PC-9 (cell line): Measurements from ENCODE around the gene IER5L.

Experiments
- EZH2 ChIP-seq: fragments of 200-600 bp; sonication (generic); IDR thresholded peaks from 2 replicates; pipeline ENCODE4 v1.8.0; 2017; ENCODE audit warnings: antibody characterized with exemption, low read depth
- TF ChIP-seq, protein P1 (sequence below): fragments of 200-600 bp; sonication (generic); conservative IDR thresholded peaks from 2 replicates; pipeline ENCODE4 v1.6.1; 2017; ENCODE audit warnings: mixed run types, antibody characterized with exemption, mild to moderate bottlenecking, moderate library complexity

DNA sequence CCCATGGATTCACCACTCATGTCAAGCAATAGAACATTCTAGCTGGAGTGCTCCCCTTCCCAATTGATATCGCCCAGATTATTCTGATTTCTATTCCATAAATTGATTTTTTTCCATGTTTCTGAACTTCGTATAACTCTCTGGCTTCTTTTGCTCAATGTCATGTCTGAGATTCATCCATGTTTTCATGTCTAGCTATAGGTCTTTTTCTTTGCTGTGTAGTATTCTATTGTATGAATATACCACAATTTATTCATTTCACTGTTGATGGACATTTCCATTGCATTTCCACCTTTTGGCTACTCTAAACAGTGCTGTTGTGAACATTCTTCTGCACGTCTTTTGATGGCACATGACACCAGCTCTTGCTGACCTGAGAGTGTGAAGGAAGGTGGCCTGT, 47.3 kb downstream of the IER5L start:
- TF ChIP-seq, protein P1, sequence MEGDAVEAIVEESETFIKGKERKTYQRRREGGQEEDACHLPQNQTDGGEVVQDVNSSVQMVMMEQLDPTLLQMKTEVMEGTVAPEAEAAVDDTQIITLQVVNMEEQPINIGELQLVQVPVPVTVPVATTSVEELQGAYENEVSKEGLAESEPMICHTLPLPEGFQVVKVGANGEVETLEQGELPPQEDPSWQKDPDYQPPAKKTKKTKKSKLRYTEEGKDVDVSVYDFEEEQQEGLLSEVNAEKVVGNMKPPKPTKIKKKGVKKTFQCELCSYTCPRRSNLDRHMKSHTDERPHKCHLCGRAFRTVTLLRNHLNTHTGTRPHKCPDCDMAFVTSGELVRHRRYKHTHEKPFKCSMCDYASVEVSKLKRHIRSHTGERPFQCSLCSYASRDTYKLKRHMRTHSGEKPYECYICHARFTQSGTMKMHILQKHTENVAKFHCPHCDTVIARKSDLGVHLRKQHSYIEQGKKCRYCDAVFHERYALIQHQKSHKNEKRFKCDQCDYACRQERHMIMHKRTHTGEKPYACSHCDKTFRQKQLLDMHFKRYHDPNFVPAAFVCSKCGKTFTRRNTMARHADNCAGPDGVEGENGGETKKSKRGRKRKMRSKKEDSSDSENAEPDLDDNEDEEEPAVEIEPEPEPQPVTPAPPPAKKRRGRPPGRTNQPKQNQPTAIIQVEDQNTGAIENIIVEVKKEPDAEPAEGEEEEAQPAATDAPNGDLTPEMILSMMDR = no peak
- no peak for TF ChIP-seq EZH2
